GM19351 (cell line): ENCODE data around the gene SWSAP1.

ENCODE experiments used
- ATAC-seq: cut with Tn5 transposase; IDR thresholded peaks from one replicate; pipeline ENCODE4 v1.9.1; 2021; ENCODE audit warnings: mild to moderate bottlenecking, moderate library complexity; ENCODE audit not compliant: unreplicated experiment

SWSAP1 gene

GRCh38 chr19:11408591-11408990 lies 34.1 kb downstream of the SWSAP1 start:
- no peak for ATAC-seq

- ATAC-seq, result no peak
Observed at GRCh38 chr19:11410682-11411081, 36.2 kb downstream of the SWSAP1 start.

- no peak for ATAC-seq
Observed at GRCh38 chr19:11414544-11414943, 40.1 kb downstream of the SWSAP1 start.

- no peak for ATAC-seq
Observed at GRCh38 chr19:11416346-11417052, 42.0 kb downstream of the SWSAP1 start.

- ATAC-seq, result no peak
Observed at GRCh38 chr19:11418094-11418548, 43.7 kb downstream of the SWSAP1 start.

GRCh38 chr19:11418549-11419506 lies 44.4 kb downstream of the SWSAP1 start, which contains the start of gene RGL3:
TSS of gene RGL3 (minus strand) at chr19:11419314. CDS start at chr19:11419278, 36 bp downstream.
- no peak for ATAC-seq

GRCh38 chr19:11420429-11421370 lies 46.2 kb downstream of the SWSAP1 start:
- ATAC-seq, result no peak

GRCh38 chr19:11421371-11422098 lies 47.1 kb downstream of the SWSAP1 start:
- ATAC-seq, result no peak

GRCh38 chr19:11422163-11423065 lies 47.9 kb downstream of the SWSAP1 start:
- no peak for ATAC-seq

GRCh38 chr19:11423164-11423790 lies 48.8 kb downstream of the SWSAP1 start:
- ATAC-seq, result no peak

- no peak for ATAC-seq
Observed at GRCh38 chr19:11423791-11424181, 49.3 kb downstream of the SWSAP1 start.
